HG02938 (cell line): ENCODE measurements around the gene HYI.
A peak's percentile ranks its signal among the peaks of the same experiment; 100 is the strongest.
"Not testable (repeated sequence)": the region's sequence is repeated elsewhere in the genome, so short reads cannot be mapped to it uniquely, and the experiment has no call there.

Experiments
- ATAC-seq: cut with Tn5 transposase; IDR thresholded peaks from one replicate; pipeline ENCODE4 v1.9.1; 2021; ENCODE audit warnings: mild to moderate bottlenecking, moderate library complexity; ENCODE audit not compliant: unreplicated experiment

Gene HYI

DNA sequence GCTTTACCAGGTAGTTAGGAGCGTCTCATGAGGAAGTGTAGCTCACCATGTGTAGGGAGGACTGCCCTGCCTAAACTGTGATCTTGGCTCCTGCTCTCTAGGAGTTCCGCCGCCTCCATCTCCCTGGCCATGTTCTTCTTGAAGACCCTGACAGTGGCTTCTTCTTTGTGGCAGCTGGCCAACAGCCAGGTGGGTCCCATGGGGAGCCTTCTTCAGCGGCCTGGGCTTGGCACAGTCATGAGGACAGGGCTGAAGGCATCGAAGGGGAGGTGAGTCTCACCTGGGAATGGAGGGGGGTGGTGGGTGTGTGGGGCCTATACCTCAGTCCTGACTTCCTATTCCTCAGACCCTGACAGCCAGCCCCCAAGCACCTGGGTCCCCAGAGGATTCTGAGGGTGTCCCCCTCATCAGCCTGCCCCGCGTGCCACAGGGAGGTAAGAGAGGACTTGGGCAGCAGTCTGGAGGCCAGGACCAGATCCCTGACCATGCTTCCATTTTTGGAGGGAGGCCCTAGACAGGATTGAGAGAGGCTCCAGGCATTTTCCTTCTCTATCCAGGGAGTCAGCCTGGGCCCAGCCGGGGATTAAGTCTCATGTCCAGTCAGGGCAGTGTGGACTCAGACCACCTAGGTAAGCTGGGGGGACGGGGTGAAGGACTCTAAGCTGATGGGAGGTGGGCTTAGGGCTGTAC is 21.4 kb downstream of the HYI start:
- ATAC-seq = no peak

DNA sequence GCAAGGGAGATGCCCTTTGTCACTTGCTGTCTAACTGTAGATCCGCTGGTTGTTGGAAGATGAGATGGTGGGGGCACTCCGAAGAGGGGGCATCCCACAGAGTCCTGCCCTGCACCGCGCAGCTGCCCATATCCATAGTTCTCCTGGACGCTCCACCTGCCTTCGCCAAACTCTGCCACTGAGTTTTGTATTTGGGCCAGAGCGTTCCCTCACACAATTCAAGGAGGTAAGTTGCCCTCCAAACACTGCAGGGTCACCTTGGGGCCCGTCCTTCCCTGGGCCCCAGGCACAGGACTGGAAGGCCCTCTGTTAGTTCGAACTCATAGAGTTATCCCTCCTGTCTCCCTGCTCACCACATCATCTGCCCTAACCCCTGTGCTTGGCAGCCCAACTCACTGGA is 22.1 kb downstream of the HYI start:
- no peak for ATAC-seq

DNA sequence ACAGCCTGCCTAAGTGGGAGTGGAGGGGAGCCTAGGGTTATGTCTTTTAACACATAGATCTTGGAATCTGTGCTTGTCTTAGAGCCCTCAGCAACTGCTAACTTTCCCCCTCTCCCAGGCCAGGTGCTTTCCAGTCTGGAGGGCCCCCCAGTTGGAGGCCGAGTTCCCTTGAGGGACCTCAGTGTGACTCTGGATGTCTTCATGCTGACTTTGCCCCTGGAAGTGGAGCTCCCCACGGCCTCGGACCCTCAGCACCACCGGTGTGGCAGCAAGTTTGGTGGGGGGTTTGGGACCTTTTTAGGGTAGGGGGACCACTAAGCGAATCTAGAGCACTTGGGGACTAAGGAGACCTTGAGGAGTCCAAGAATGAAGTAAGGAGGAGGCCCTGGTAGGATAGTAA is 22.9 kb downstream of the HYI start:
- ATAC-seq = no peak

DNA sequence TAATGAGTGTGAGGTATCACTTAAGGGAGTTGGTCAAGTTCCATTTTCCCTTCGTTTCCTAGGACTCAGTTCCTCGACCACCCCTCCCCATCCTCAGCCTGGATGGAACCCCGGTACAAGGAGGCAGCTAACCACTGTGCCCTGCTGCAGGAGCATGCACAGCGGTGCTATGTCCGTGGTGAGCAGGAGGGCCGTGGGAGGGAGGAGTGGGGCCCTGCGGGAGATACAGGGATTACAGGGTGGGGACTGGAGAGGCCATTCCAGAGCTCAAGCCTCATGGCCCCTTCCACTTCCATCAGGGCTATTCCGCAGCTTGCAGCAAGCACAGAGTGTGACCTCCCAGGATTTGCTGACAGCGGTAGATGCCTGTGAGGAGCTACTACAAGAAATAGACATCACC is 25.8 kb downstream of the HYI start:
- ATAC-seq = no peak

DNA sequence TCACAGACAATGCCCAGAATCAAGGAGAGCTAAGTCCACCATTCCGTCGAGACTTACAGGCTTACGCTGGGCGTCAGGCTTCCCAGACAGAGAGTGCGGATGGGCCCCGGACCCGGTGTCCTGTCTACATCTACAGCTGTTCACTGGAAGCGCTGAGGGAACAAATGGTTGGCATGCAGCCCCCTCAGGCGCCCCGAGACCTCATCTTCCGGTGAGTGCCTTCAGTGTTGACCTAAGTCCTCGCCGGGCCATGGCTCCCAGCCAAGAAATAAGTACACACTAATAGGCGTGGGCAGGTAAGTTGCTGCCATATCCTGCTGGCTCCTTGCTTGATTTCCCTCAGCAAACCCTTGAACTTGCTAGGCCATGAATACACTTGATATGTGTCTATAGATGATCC is 26.2 kb downstream of the HYI start:
- ATAC-seq = no peak

DNA sequence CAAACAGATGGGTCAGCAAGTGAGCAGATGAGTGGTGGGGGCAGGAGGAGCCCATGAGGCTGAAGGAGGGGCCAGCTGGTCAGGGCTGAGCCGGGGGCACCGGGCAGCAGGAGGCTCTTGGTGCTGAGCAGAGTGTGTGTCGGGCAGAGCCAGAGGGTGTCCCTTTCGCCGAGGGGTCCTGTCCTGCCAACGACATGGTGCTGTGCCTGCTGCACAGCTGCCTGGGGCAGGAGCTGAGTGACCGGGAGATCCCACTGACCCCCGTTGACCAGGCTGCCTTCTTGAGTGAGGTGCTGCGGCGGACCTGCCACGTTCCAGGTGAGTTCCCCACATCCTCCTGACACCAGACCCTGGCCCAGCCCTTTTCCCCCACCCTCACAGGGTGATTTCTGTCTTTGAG is 27.5 kb downstream of the HYI start:
- ATAC-seq = no peak

DNA sequence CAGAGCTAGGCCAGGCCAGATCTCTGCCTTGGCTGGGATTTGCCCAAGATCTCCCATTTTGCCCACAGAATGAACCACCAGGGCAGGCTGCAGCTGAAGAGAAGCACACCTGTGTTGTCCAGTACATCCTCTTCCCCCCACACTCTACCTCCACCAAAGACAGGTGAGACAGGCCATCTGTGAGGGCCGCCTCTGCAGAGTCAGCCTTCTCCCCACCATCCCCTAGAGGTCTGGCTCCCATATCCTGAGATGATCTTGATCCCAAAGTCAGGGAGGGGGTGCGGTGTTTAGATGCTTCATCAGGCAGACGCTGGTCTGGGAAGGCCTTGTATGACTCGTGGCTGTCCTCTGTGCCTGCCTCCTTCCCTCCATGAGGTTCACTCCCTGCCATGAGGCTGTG is 28.7 kb downstream of the HYI start:
- ATAC-seq = no peak

DNA sequence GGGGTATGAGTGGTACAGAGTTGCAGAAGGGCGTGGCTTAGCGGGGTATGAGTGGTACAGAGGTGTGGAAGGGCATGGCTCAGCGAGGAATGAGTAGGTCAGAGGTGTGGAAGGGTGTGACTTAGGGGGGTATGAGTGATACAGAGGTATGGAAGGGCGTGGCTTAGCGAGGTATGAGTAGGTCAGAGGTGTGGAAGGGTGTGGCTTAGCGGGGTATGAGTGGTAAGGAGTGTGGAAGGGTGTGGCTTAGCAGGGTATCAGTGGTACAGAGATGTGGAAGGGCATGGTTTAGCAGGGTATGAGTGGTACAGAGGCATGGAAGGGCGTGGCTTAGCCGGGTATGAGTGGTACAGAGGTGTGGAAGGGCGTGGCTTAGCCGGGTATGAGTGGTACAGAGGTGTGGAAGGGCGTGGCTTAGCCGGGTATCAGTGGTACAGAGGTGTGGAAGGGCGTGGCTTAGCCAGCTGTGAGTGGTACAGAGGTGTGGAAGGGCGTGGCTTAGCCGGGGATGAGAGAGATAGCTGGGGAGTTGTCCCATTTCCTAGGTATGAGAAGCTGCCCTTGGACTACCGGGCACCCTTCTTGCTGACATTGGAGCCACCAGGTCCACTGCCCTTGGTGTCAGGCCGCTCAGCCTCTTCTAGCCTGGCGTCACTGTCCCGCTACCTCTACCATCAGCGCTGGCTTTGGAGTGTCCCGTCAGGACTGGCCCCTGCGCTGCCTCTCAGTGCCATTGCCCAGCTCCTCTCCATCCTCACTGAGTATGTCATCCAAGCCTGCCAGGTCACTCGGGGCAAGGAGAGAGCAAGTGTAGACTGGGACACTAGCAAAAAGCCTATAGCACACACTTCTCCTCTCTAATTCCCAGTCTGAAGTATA is 29.8 kb downstream of the HYI start:
- ATAC-seq = no peak

DNA sequence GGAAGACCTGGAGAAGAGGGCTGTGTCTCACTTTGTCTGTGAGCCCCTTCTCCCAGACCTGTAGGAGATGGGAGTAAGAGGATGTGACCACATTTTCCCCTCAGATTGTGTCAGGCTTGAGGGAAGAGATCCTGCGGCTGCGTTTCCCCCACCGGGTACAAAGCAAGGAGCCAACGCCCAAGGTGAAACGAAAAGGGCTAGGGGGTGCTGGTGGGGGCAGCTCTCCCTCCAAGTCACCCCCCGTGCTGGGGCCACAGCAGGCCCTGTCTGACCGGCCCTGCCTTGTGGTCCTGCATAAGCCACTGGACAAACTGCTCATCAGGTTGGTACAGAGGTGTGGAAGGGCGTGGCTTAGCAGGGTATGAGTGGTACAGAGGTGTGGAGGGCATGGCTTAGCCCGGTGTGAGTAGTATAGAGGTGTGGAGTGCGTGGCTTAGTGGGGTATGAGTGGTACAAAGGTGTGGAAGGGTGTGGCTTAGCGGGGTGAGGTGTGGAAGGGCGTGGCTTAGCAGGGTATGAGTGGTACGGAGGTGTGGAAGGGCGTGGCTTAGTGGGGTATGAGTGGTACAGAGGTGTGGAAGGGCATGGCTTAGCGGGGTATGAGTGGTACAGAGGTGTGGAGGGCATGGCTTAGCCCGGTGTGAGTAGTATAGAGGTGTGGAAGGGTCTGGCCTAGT is 30.6 kb downstream of the HYI start:
- ATAC-seq = no peak

DNA sequence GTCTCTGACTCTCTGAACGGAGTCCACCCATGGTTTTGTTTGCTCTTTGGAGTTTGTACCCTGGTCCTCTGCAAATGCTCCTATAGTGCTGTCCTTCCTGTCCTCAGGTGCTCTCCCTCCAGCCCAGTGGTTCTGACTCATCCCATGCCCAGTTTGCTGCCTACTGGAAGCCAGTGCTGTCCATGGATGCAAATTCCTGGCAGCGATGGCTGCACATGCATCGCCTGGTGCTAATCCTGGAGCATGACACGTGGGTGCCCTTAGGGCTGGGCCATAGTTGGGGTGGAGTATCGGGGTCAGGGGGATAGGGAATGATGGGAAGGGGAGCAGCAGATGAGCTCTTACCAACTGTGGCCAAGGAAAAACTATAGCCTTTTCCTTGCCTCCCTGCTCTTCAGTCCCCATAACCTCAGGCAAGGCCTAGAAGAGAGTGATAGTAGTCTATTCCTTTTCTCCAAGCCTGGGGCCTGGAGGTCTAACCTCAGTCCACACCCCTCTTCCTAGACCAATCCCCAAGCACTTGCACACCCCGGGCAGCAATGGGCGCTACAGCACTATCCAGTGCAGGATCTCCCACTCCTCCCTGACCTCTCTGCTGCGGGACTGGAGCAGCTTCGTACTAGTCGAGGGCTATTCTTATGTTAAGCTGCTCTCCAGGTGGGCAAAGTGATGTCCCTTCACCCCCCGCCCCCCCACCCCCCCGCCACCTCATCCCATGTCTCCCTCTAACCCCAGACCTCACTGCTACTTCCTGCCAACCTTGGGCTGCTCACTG is 31.6 kb downstream of the HYI start:
- ATAC-seq = no peak

DNA sequence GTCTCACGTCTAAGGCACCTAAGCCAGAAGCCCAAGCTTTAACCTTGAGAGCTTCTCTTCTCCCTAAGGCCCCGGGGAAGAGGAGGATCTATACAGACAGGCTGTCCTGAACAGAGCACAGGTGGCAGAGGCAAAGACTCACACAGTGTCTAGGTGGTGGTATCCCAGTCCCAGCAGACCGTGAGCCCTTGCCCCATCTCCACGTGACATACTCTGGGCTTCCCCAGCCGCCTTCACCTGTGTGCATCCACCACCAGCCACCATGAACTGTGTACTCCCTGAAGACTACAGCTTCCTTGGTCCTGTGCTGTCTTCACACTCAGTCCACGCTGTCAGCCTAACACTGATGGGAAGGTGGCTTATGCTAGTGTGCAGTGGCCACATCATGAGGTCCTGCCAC is 32.3 kb downstream of the HYI start:
- no peak for ATAC-seq

DNA sequence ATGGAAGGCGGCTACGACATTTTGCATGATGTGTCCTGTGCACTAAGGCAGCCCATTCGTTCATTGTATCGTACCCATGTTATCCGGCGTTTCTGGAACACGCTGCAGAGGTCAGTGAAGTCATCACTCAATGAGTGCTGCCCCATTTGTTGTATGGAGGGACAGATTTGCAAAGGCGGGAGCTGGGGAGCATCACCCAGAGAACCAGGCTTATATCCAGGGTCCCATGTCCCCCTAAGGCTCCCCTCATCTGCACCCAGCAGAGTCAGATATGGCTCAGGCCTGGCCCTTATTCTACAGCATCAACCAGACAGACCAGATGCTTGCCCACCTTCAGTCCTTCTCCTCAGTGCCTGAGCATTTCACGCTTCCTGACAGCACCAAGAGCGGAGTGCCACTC is 32.9 kb downstream of the HYI start:
- no peak for ATAC-seq

DNA sequence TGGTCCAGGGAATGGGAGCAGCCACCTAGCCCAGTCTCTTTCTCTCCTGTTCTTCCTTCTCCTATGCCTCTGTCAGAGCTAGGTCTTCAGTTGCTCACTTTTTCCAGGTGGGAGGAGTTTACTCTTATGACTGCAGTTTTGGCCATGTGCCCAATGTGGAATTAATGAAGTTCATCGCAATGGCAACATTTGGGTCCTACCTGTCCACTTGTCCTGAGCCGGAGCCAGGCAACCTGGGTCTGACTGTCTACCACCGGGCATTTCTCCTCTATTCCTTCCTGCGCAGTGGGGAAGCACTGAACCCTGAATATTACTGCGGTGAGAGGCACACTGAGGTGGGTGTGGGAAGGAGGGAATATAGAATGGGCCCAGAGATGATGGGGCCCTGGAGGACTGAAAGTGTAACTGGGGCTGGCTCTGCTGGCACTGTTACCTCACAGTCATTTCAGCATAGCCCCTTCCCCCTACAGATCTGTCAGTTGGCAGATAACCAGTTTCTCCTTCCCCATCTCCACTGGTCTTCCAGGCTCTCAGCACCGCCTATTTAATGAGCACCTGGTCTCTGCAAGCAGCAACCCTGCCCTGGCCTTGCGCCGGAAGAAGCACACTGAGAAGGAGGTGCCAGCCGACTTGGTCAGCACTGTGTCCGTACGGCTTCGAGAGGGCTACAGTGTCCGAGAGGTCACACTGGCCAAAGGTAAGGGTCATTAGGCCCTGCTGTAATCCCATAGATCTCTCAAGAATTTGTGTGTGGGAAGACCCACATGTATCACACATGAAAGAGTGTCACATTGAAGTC is 33.9 kb downstream of the HYI start:
- ATAC-seq = no peak

DNA sequence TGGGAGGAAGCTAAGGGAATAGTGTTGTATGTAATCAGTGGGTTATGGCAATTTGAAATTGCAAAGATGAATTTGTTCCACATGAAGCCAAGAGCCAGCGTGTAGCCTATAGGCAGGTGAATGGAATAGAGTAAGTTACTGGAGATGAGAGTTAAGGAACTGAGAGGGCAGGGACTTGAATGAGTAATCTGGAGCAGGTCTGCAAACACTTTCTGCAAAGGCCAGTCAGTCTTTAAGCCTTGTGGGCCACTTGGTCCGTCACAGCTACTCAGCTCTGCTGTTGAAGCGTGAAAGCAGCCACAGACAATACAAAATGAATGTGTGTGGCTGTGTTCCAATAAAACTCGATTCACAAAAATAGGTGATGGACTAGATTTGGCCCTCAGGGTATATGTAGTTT is 34.9 kb downstream of the HYI start:
- peak; percentile 43 for ATAC-seq

DNA sequence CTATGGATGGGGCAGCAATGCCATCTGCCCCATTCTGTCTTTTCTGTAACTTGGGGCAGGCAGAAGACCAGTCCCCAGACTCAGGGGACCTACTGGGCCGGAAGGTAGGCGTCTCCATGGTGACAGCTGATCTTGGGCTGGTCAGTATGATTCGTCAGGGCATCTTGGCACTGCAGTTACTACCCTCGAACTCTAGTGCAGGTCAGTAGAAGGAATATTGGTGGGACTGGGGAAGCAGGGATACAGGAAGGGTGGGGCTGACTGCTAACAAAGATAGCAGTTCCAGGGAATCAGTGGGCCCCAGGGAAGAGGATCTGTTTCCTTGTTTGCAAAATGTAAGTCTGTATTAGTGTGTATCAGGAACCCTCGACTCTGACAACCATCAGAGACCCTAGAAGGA is 37.8 kb downstream of the HYI start:
- ATAC-seq = no peak

DNA sequence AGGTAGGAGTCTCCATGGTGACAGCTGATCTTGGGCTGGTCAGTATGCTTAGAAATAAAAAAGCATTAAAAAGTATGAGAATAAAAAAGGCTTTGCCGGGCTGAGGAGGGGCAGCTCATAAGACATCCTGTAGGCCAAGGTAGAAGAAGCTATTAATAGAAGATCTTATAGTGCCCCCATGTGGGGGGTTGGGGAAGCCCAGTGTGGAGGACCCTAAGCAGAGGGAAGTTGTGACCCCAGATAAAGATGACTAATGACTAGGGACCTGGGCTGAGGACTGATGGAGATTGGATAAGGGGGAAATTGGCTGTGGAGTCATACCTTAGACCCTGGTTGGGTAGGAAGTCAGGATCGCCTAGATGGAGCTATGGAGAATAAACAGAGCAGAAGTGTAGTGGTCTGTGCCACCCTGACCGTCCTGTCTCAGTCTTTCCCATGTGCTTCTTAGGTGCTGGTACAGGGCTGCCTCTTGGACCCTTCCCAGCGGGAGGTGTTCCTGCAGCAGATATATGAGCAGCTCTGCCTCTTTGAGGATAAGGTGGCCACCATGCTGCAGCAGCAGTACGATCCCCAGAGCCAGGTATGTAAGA is 39.0 kb downstream of the HYI start:
- ATAC-seq = no peak

DNA sequence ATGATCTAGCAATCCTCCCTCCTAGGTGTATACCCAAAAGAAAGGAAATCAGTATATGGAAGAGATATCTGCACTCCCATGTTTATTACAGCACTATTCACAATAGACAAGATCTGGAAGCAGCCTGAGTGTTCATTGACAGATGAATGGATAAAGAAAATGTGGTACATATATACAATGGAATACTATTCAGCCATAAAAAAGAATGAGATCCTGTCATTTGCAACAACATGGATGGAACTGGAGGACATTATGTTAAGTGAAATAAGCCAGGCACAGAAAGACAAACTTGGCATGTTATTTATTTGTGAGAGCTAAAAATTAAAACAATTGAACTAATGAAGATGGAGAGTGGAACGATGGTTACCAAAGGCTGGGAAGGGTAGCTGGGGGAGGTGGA is 40.3 kb downstream of the HYI start:
- ATAC-seq = not testable (repeated sequence)

DNA sequence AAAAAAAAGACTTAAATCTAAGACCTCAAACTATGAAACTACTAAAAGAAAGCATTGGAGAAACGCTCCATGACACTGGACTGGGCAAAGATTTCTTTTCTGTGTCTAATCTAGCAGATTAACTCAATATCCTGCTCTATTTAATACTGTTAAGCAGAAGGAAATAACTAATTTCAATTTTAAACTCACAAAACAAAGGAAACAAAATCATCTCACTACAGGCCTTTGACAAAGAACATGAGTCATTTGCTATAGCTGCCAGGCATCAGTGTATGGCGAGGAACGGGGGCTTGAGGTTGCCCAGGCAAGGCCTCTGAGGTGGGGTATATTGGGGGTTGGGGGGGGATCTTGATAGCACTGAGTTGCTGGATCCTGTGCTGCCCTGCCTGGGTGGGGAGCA is 43.2 kb downstream of the HYI start:
- ATAC-seq = no peak

DNA sequence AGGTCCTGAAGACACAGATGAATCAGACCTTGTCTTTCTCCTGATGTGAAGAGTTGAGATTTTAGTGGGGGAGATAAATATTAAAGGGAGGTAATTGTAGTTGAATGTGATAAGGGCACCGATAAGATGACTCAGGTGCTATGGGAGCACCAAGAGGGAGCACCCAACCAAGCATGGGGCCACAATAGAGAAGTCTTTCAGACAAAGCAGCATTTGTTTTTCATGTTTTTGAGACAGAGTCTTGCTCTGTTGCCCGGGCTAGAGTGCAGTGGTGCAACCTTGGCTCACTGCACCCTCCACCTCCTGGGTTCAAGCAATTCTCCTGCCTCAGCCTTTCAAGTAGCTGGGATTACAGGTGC is 47.9 kb downstream of the HYI start:
- no peak for ATAC-seq

DNA sequence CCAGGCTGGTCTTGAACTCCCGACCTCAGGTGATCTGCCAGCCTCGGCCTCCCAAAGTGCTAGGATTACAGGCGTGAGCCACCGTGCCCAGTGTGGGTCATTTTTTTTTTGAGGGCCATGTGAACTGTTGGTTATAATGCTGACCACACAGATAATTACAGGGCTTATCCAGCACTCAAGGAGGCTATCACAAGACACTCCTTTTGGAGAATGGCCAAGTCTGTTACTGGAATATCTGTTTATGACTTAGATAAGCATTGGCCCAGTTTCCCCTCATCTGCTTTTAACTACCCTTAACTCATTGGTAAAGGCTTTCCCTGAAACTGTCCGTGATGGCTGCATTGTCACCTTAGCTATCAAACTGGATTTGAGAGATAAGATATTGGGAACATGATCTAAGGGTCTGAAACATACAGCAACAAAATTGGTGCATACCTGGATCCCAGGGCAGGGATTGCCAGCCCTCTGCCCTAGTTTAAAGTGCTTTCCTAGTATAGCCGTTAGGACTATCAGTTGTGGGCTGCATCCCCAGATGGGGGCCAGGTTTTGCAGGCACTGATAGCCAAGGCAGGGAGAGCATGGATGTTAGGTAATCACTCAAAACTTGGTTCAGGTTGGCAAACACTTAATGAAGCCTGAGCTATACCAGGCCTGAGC is 48.4 kb downstream of the HYI start:
- no peak for ATAC-seq
